ENCODE measurements around the gene TOMM5.

TOMM5 gene

GRCh38 chr9:37559855-37560592, 32.4 kb downstream of the TOMM5 start:
- no peak for DNase-seq

- DNase-seq: no peak
Measured at GRCh38 chr9:37559125-37559524, 33.3 kb downstream of the TOMM5 start.

- DNase-seq: no peak
Measured at GRCh38 chr9:37555786-37556185, 36.6 kb downstream of the TOMM5 start.

- no peak for DNase-seq
Measured at GRCh38 chr9:37554318-37554717, 38.1 kb downstream of the TOMM5 start.

- DNase-seq: no peak
Measured at GRCh38 chr9:37551888-37552287, 40.5 kb downstream of the TOMM5 start.

- DNase-seq: no peak
Measured at GRCh38 chr9:37551468-37551867, 40.9 kb downstream of the TOMM5 start.

GRCh38 chr9:37550781-37551180, 41.6 kb downstream of the TOMM5 start:
- no peak for DNase-seq

GRCh38 chr9:37549527-37549926, 42.9 kb downstream of the TOMM5 start:
- no peak for DNase-seq

- DNase-seq: no peak
Measured at GRCh38 chr9:37547328-37547878, 45.0 kb downstream of the TOMM5 start.

GRCh38 chr9:37543468-37543867, 48.9 kb downstream of the TOMM5 start:
- no peak for DNase-seq

GRCh38 chr9:37542895-37543294, 49.5 kb downstream of the TOMM5 start:
- DNase-seq: no peak

GRCh38 chr9:37542488-37542887, 49.9 kb downstream of the TOMM5 start:
- no peak for DNase-seq

- DNase-seq: no peak
Measured at GRCh38 chr9:37541465-37541864, 50.9 kb downstream of the TOMM5 start.

- no peak for DNase-seq
Measured at GRCh38 chr9:37540634-37541033, 51.8 kb downstream of the TOMM5 start.

GRCh38 chr9:37539634-37540033, 52.8 kb downstream of the TOMM5 start:
- no peak for DNase-seq

Measured in DMS53 (cell line).